Fibroblast of skin of right biceps (primary cell): ENCODE measurements around the gene NCKAP5.
"Not testable (repeated sequence)": the region's sequence is repeated elsewhere in the genome, so short reads cannot be mapped to it uniquely, and the experiment has no call there.

ENCODE experiments used
- DNase-seq: peaks from one replicate; pipeline ENCODE4 v3.0.0-alpha.2; 2013

The NCKAP5 gene

GRCh38 chr2:133248264-133248663 is 320.0 kb downstream of the NCKAP5 start:
- DNase-seq = no peak

- peak; percentile 20 for DNase-seq
Measured at GRCh38 chr2:133247631-133248030, 320.6 kb downstream of the NCKAP5 start.

GRCh38 chr2:133241224-133241571 is 327.1 kb downstream of the NCKAP5 start:
- DNase-seq = peak; percentile 63

GRCh38 chr2:133240491-133241223 is 327.6 kb downstream of the NCKAP5 start:
- DNase-seq = peak; percentile 14

- DNase-seq = peak; percentile 76
Measured at GRCh38 chr2:133235968-133236367, 332.3 kb downstream of the NCKAP5 start.

GRCh38 chr2:133232556-133232955 is 335.7 kb downstream of the NCKAP5 start:
- no peak for DNase-seq

GRCh38 chr2:133231264-133231663 is 337.0 kb downstream of the NCKAP5 start:
- no peak for DNase-seq

GRCh38 chr2:133229974-133230373 is 338.3 kb downstream of the NCKAP5 start:
- DNase-seq = no peak

GRCh38 chr2:133223226-133223625 is 345.0 kb downstream of the NCKAP5 start:
- no peak for DNase-seq

- no peak for DNase-seq
Measured at GRCh38 chr2:133221398-133221797, 346.9 kb downstream of the NCKAP5 start.

GRCh38 chr2:133218204-133218603 is 350.1 kb downstream of the NCKAP5 start:
- no peak for DNase-seq

- no peak for DNase-seq
Measured at GRCh38 chr2:133215477-133215876, 352.8 kb downstream of the NCKAP5 start.

GRCh38 chr2:133213651-133214050 is 354.6 kb downstream of the NCKAP5 start:
- DNase-seq = no peak

- no peak for DNase-seq
Measured at GRCh38 chr2:133209325-133209724, 358.9 kb downstream of the NCKAP5 start.

- DNase-seq = not testable (repeated sequence)
Measured at GRCh38 chr2:133206666-133207065, 361.6 kb downstream of the NCKAP5 start.

- DNase-seq = no peak
Measured at GRCh38 chr2:133204421-133204820, 363.8 kb downstream of the NCKAP5 start.

GRCh38 chr2:133200684-133201421 is 367.4 kb downstream of the NCKAP5 start:
- DNase-seq = peak; percentile 92

- no peak for DNase-seq
Measured at GRCh38 chr2:133198678-133199077, 369.6 kb downstream of the NCKAP5 start.

- DNase-seq = no peak
Measured at GRCh38 chr2:133197156-133197555, 371.1 kb downstream of the NCKAP5 start.

- DNase-seq = no peak
Measured at GRCh38 chr2:133194777-133195335, 373.4 kb downstream of the NCKAP5 start.

- no peak for DNase-seq
Measured at GRCh38 chr2:133194362-133194655, 374.0 kb downstream of the NCKAP5 start.

- no peak for DNase-seq
Measured at GRCh38 chr2:133193544-133194361, 374.5 kb downstream of the NCKAP5 start.

GRCh38 chr2:133192028-133192427 is 376.2 kb downstream of the NCKAP5 start:
- no peak for DNase-seq
